GM18868 (cell line): ENCODE measurements around the gene ITPR1.
A peak's percentile ranks its signal among the peaks of the same experiment; 100 is the strongest.

Experiments
- ATAC-seq: cut with Tn5 transposase; IDR thresholded peaks from one replicate; pipeline ENCODE4 v1.9.1; 2021; ENCODE audit warnings: mild to moderate bottlenecking, moderate library complexity; ENCODE audit not compliant: unreplicated experiment

Gene ITPR1

GRCh38 chr3:4633078-4634004, 140.2 kb downstream of the ITPR1 start:
- ATAC-seq, result peak; percentile 79

- ATAC-seq, result no peak
These were observed 141.7 kb downstream of the ITPR1 start for GRCh38 chr3:4634894-4635293.

- ATAC-seq, result no peak
These were observed 144.1 kb downstream of the ITPR1 start for GRCh38 chr3:4637265-4637664.

GRCh38 chr3:4641863-4642563, 148.9 kb downstream of the ITPR1 start:
- ATAC-seq, result no peak

- ATAC-seq, result no peak
These were observed 149.5 kb downstream of the ITPR1 start for GRCh38 chr3:4642611-4643010.

- no peak for ATAC-seq
These were observed 150.9 kb downstream of the ITPR1 start for GRCh38 chr3:4643904-4644547.

GRCh38 chr3:4644951-4645350, 151.8 kb downstream of the ITPR1 start:
- no peak for ATAC-seq

GRCh38 chr3:4645468-4645867, 152.3 kb downstream of the ITPR1 start:
- ATAC-seq, result no peak

GRCh38 chr3:4647411-4647810, 154.3 kb downstream of the ITPR1 start:
- ATAC-seq, result no peak

- no peak for ATAC-seq
These were observed 162.2 kb downstream of the ITPR1 start for GRCh38 chr3:4655145-4656045.

- peak; percentile 63 for ATAC-seq
These were observed 162.9 kb downstream of the ITPR1 start for GRCh38 chr3:4656059-4656458.

GRCh38 chr3:4656626-4657328, 163.6 kb downstream of the ITPR1 start:
- no peak for ATAC-seq

GRCh38 chr3:4660936-4661335, 167.8 kb downstream of the ITPR1 start:
- no peak for ATAC-seq

GRCh38 chr3:4664412-4664811, 171.3 kb downstream of the ITPR1 start:
- ATAC-seq, result no peak

- ATAC-seq, result no peak
These were observed 172.0 kb downstream of the ITPR1 start for GRCh38 chr3:4665197-4665596.

GRCh38 chr3:4666071-4666470, 172.9 kb downstream of the ITPR1 start:
- no peak for ATAC-seq

GRCh38 chr3:4670352-4670751, 177.2 kb downstream of the ITPR1 start:
- ATAC-seq, result no peak

GRCh38 chr3:4672725-4673275, 179.7 kb downstream of the ITPR1 start:
- ATAC-seq, result no peak

- no peak for ATAC-seq
These were observed 181.1 kb downstream of the ITPR1 start for GRCh38 chr3:4674216-4674615.

- ATAC-seq, result no peak
These were observed 182.6 kb downstream of the ITPR1 start for GRCh38 chr3:4675704-4676103.
